A673 (cell line): ENCODE results near the gene DEDD2.

Experiments used
- CTCF ChIP-seq: fragments of 300-800, 200-600 bp; sonication (generic); conservative IDR thresholded peaks from 2 replicates; pipeline ENCODE4 v1.5.1; 2017; ENCODE audit warnings: low read depth, mild to moderate bottlenecking, antibody characterized with exemption, low read length, moderate library complexity, mixed read lengths
- EZH2 ChIP-seq: fragments of 200-600 bp; sonication (generic); IDR thresholded peaks from 2 replicates; pipeline ENCODE4 v1.6.1; 2017; ENCODE audit warnings: borderline replicate concordance, low read depth, mild to moderate bottlenecking, mixed read lengths, antibody characterized with exemption, low read length; ENCODE audit not compliant: poor library complexity, severe bottlenecking

GRCh38 chr19:42184401-42184861, 33.0 kb downstream of the DEDD2 start:
- TF ChIP-seq CTCF = peak; percentile 93
- TF ChIP-seq EZH2 = no peak
